ENCODE data around the gene ZGLP1.

Gene ZGLP1

DNA sequence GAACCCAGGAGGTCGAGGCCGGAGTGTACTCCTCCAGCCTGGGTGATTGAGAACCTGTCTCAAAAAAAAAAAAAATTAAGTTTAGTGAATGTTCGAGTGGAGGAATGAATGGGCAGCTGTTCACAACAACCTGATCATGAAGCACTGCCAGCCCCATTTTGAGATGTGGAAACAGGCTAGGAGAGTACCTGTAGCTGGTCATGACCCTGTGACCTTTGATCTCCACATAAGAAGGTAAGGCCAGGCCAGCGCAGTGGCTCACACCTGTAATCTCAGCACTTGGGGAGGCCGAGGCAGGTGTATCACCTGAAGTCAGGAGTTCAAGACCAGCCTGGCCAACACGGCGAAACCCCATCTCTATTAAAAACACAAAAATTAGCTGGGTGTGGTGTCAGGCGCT, 16.1 kb upstream of the ZGLP1 start:
- DNase-seq = no peak

DNA sequence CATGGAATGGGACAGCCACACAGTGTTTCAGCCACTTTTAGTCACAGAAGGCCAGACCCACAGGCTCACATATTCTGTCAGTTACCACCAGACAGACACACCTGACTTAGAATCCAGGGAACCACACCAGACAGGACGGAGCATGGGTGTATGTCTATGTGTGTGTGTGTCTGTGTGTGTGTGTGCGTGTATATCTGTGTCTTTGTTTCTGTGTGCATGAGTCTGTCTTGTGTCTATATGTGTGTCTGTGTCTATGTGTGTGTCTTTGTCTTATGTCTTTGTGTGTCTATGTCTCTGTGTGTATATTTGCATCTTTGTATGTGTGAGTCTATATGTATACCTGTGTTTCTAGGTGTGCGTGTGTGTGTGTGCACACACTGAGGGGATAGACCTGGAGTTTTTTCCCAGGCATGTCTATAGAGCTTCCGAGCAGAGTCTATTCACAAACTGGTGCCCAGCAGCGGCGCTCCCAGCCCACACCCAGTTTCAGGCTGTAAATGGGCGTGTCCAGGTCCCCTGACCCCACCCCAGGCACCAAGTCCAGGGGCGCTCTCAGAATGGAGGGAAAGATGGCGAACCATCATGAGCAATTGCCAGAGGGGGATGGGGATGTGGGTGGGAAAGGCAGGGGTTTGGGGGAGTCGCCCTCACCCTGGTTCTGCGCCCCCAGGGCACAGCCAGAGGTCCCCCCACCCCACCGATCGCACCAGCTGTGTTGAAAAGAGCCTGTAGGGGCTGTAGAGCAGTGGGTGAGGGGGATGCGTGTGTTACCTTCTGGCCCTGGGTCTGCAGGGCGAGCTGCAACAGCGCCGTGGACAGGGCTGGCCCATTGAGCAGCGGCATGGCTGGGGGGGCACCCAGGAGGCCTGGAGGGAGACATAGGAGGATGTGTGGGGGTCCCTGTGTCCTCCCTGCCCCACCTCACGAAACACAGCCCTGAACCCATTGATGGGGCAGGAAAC, 12.5 kb upstream of the ZGLP1 start:
- no peak for DNase-seq

DNA sequence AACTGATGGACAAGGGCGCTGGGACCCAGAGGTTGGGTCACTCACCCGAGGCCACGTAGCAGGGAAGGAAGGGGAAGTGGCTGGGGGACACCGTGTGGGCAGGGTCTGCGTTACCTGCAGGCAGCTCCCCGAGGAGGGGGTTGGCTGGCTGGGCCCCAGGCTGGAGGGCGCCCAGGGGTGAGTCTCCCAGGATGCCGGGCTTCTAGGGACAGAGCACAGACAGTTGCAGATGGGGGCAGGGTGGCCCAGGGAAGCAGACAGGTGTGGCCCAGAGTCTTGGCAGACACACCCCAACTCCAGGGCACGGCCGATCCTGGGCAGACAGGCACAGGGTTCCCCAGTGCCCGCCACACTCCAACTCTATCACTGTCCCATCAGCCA, 11.8 kb upstream of the ZGLP1 start:
- DNase-seq = no peak

DNA sequence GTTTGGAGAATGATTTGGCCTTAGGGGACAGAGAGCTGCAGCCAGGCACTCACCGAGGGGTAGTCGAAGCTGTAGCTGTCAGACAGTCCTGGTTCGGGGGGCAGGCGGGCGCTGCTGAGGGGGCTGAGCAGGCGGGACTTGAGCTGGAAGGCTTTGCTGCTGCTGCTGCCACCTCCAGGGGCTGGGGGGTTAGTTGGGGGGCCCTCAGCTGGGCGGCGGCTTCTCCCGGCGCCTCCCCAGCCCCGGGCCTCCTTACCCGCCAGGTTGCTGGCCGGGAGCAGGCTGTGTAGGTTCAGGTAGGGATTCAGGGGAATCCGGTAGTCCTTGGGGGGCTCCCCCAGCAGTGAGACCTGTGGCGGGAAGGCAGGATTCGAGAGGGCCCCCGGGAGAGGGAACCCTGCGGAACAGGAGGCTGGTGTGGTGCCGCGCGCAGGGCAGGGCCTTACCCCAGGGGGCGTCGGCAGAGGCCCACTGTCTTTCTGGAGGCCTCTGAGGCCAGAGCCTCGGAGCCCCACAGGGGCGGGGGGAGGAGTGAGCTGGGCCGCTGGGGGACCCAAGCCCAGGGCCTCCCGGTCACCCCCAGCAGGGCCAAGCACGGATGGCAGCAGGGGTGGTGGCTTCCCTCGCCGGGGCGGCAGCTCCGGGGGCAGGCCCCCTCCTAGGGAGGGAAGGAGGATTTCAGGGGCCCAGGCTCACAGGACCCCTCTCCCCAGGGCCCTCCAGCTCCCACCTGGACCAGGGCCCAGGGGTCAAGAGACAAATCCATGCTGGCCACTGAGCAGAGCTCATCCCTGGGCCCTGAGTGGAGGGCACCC, 11.2 kb upstream of the ZGLP1 start:
- DNase-seq = no peak

DNA sequence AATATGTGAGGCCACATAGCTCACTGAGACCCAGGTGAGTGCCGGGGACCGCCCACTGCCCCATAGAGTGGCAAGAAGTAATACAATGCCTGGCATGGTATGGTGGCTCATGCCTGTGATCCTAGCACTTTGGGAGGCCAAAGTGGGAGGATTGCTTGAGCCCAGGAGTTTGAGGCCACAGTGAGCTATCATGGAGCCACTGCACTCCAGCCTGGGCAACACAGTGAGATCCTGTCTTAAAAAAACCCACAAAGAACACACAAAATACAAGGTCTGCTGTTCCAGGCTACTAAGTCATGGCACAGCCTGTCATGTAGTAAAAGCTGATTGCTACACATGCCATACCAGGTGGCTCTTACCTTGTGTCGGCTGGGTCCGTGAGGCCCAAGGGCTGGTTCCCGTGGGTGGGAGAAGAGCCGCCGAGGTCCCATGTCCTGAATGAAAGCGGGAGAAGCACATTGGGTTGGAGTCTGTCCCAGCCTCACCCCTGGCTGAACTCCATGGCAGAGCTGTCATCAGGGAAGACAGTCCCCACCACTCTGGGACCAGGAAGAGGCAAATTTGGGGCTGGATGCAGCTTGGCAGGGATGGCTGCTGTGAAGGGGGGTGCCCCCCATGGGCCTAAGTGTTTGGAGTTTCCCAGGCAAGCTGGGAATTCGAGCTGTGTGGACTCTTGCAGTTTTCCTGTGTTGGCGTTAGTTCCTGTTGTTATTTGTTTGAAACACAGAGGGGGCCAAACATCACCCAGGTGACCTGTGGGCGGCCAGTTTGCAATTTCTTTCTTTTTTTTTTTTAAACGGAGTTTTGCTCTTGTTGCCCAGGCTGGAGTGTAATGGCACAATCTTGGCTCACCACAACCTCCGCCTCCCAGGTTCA, 9.4 kb upstream of the ZGLP1 start:
- no peak for DNase-seq

DNA sequence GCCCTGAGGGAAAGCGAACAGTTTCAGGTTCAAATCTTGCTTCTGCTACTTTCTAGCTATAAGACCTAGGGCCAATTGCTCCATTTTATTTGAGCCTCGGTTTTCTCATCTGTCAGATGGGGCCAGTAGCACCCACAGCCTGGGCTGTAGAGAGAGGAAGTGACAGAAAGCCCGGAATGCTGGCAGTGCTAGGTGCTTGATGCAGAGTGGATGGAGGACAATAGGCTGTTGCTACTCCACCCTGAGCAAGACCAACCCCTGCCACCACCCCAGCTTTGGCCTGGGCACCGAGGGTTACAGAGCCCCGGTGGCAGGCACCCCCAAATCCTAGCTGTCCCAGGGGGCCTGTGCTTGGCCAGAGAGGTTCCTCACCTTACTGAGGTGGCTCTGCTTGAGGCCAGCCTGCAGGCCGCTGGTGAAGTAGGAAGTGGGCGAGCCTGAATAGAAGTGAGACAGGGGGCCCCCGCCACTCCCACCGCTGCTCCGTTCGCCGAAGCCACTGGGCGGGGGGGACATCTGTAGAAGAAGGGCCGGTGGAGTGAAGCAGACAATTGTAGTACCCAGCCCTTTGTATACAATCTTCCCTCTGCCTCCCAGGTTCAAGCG, 8.3 kb upstream of the ZGLP1 start:
- no peak for DNase-seq

DNA sequence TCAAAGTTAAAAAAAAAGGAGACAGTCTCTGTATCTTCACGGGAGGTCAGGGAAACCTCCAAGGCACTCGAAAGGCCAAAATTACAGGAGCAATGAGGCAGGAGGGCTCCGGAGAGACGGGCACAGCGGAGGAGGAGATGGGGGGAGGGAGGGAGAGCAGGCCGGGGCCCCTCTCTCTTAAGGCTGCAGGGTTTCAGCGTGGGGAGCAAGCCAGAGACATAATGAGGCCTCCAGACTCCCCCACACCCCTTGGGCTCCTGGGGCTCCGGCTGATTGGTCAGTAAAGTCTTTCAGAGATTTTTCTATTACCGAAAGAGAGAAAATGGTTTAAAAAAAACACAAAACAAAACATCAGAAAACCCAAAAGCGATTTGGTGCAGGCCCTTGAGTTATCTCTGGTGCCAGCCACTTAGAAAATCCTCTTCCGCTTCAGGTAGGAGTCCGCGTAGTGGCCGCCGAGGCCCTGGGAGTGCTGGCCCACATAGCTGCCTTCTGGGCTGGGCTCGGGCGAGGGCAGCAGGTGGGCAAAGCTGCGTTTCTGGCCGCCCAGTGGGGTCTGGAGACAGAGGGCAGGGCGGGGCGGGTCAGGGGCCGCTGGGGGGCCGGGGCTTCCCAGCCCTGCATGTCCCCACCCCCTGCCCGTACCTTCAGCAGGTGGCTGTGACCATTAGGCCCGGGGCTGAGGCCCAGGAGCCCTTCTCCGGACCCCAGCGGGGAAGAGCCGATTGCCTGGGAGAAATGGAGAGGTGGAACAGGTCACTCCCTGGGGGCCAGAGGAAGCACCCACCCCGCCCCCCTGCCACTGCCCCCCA, 7.6 kb upstream of the ZGLP1 start:
- DNase-seq = no peak

DNA sequence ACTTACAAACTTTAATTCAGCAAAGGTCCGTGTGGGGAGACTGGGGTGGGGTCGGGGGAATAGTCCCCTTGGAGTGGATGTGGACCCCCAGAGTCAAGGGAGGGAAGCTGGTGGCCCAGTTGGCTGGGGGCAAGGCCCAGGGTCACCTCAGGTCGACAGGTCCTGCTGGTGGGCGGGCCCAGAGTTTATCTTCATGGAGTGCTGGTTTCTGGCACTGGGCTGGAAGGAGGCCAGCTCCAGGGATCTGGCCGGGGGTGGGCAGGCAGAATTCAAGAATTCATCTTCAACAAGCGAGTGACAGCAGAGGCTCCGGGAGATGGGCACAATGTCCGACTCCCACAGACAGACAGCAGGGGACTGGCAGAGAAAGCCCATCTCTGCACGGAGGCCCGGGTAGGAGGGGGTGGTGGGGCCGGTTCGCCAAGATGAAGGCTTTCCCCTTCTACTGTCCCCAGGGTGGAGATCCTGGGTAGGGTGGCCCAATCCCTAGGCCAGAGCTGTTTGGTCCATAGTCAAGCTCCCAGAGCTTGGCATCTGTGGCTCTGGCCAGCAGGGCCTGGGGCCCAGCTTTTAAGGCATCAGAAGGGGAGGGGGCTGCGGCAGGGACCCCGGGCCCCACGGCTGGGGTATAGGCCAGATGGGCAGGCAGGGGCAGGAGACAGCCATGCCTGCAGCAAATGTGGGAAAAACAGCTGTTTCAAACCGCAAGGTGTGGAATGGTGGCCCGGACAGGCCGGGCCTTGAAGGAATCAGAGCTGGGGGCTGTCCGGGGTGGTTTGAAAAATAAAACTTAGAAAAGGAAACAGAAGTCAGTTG, 6.8 kb upstream of the ZGLP1 start:
- DNase-seq = peak; percentile 56

DNA sequence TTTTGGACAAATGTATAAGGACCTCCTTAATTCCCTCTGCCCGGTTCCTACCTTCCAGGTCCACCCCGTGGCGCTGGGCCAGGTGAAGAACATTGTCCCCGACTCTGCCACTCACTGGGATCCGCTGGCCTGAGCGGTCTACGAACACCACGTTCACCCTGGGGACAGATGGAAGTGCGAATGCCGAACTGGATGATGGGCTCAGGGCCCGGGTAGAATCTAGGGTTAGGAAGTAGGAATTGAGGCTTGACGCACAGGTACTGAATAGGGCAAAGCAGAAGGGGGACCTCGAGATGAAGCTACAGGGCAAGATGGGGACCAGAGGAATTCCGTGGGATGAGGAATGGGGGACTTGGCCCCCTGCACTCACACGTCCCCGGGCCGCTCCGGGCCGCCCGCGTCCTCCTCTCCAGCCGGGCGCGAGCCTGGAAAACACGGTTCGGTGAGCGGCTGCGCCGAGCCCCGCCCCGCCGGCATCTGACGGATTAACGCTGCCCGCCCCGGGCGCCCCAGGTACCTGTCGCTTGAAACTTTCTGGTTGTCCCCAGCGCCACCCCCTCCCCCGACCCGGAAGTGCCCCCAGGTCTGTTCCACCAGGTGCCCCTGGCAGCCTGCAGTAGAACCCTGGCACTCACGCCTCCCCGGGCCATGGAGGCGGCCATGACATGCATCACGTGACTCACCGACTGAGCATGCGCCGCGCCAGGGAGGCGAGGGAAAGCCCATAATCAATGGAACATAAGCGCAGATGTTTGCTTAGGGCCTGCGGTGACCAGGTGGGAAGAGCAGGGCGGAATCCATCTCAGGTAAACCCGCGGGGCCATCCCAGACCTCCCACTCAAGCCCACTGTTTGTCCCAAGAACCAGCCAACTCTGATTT, 6.0 kb upstream of the ZGLP1 start, which contains the start of gene FDX2:
Gene FDX2, minus strand, starts transcription at position 681 of the 880 bp plus-strand sequence. Its CDS starts 19 bp downstream, at position 662.
- peak; percentile 67 for DNase-seq

DNA sequence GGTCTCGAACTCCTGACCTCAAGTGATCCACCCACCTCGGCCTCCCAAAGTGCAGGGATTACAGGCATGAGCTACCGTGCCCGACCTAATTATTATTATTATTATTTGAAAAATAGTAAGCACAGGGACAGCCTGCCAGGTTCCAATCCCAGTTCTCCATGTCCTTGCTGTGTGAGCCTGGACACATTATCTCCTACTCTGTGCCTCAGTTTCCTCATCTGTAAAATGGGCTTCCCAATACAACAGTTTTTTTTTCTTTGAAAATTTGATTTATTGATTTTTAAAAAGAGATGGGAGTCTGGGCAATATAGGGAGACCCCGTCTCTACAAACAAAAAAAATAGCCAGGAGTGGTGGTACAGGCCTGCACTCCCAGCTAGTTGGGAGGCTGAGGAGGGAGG, 3.3 kb downstream of the ZGLP1 start:
- DNase-seq = no peak

DNA sequence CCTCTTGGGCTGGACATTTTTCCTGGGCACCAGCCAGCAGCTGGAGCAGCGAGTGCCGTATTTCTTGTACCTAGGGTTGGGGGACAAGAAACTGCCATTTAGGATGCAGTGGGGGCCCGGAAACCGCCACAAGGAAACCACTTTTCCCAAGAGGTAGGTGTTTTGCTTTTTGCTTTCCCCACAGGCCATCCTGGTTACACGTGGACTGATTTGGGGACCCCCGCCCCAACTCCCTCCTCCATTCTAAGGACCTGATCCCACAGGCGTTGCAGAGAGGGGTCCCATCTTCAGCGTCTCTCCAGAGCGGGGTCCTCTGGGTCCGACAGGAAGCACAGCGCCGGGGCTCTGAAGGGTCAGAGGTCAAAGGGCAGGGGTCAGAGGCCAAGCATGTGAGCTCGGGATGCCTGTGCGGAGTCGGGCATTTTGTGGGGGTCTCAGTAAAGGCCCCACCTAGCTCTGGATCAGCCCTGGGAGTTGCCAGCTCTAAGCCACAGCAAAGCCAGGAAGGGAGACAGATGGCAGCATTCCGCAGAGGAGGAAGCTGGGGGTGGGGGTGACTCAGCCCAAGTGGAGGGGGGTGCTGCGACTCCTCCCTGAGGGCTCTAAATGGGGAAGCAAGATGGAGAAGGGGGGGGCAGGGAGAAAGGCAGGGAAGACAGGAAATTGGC, 4.3 kb downstream of the ZGLP1 start:
- peak; percentile 47 for DNase-seq

DNA sequence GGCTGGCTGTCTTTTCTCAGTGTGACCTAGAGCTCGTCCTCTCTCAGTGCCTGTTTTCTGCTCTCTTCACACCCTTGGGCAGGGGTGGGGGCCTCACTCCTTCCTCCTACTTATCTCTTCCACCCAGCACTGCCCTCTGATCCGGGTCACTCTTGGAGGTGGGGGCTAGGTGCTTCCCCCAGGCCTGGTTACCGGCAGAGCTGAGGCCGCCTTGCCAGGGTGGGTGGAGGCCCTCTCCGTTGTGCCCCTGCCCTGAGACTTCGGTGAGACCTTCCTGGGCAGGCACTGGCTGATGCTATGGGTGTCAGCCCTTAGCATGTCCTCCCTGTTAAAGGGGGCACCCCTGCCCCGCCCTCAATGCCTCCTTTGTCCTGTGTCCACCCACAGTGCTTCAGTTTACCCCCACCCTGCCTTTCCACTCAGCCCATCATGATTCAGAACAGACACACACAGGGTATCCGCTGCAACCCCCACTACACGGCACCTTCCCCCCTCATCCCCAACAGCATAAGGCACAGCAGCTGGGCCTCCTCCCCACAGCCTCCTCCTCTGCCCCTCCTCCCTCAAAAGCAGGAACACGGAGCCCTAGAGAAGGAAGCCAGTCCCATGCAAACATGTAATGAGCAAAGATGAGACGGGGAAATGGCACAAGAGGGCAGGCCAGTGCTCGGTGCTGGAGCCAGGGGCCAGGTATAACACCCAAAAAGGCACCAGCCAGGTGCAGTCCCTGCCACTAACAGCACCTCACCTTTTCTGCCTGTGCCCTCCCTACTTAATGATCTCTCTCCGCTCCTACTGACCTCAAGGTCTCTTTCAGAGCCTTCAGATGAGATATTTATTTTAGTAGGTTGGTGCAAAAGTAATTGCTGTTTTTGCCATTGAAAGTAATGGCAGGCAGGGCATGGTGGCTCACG, 9.8 kb downstream of the ZGLP1 start:
- peak; percentile 38 for DNase-seq

DNA sequence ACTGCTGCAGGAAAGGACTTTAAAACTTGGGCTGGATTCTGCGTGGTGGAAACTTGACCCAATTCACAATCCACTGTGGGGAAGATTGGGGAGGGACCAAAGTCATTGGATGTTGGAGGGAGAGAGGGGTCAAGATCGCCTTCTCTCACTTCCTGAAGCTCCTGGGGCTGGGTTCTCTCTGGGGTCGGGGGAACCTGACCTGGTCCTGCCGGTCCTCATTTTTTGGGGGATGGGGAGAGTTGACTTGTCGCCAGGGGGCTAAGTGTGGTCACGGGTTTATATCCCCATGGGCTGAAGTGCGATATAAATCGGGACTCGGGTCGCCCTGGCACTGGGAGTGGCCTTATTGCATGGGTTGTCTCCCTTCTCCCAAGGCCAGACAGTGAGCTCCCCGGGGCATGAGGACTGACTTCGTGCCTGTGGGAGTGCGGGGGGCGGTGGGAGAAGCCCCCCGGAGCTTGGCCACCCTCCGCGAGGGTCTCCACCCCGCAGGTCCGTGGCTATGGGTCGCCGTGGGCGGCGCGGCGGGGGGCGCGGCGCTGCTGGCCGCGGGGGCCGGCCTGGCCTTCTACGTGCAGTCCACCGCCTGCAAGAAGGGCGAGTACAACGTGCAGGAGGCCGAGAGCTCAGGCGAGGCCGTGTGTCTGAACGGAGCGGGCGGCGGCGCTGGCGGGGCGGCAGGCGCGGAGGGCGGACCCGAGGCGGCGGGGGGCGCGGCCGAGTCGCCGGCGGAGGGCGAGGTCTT, 13.6 kb downstream of the ZGLP1 start:
- DNase-seq = no peak

DNA sequence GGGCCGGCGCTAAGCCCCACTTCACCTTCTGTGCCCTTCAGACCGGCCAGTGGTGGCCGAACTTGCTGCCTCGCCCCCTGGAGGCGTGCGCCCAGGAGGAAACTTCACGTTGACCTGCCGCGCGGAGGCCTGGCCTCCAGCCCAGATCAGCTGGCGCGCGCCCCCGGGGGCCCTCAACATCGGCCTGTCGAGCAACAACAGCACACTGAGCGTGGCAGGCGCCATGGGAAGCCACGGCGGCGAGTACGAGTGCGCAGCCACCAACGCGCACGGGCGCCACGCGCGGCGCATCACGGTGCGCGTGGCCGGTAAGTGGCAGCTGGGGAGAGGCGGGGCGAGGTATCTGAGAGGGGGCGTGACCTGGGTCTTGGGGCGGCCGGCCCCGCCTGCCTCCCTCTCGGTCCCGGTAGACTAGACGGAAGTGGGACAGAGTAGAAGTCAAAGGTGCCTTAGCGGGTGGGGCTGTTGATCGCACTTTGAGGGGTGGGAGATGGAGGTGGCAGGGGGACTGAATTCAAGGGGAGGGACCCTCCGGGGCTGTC, 14.2 kb downstream of the ZGLP1 start:
- DNase-seq = no peak

DNA sequence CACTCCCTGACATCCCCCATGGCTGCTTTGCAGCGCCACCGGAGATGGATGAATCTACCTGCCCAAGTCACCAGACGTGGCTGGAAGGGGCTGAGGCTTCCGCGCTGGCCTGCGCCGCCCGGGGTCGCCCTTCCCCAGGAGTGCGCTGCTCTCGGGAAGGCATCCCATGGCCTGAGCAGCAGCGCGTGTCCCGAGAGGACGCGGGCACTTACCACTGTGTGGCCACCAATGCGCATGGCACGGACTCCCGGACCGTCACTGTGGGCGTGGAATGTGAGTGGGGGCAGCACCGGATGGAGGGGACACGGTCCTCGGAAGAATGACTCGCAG, 15.3 kb downstream of the ZGLP1 start:
- no peak for DNase-seq

DNA sequence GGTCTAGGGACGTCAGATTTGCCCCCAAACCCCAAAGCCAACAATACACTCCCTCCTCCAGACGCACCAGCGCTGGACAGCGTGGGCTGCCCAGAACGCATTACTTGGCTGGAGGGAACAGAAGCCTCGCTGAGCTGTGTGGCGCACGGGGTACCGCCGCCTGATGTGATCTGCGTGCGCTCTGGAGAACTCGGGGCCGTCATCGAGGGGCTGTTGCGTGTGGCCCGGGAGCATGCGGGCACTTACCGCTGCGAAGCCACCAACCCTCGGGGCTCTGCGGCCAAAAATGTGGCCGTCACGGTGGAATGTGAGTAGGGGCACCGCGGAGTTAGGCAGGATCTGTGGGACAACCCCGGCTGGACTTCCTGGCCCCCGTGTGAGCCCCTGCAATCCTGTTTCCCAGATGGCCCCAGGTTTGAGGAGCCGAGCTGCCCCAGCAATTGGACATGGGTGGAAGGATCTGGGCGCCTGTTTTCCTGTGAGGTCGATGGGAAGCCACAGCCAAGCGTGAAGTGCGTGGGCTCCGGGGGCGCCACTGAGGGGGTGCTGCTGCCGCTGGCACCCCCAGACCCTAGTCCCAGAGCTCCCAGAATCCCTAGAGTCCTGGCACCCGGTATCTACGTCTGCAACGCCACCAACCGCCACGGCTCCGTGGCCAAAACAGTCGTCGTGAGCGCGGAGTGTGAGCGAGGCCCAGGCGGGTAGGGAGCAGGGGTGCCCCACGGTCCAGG, 15.8 kb downstream of the ZGLP1 start:
- no peak for DNase-seq
